Vein endothelial cell (primary cell): ENCODE measurements around the gene RHOC. TPM values are rescaled to one million over a fixed set of nuclear protein-coding genes. Genes with fewer than 3 reads are reported as not detected.

Experiments
- total RNA-seq: library from RNA; depleted of rRNA; stranded (reverse); fragments of >200 nt; gene quantifications from 2 replicates; pipeline ENCODE4 v1.2.3, GENCODE V29; 2012

The RHOC gene
- 827 and 965 TPM in 2 replicates for total RNA-seq

DNA sequence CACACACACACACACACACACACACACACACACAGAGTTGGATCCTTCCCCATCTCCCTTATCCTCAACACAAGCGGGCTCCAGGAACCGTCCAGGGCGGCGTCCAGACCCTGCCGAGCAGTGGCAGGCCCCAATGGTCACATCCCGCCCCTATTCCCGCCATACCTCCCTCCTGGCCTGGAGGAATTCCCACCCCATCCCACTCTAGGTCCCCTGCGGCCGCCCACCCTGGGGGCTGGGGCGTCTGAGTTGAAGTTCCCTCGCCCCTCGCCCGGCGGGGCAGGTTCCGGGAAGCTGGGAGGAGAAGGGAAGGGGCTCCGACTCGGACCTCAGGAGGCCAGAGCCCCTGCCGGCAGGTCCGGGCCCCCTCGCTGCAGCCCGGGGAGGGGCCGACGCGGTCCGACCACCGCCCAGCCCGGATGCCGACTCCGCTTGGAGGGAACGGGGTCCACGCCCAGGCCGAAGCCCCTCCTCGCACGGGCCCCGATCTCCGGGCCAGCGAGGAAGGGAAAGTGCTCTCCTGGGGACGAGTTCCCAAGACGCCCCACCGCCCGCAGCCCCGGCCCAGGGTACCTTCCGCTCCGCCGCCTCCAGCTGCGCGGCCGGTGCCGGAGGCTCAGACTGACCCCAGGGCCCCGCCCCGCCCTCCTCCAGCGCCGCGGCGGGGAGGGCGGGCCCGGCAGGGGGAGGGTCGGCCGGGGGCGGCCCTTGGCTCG lies at the start of gene RHOC:
Gene RHOC (minus strand): TSS at position 623 of the 716 bp plus-strand sequence. CDS start 3,328 bp downstream, outside the sequence.

DNA sequence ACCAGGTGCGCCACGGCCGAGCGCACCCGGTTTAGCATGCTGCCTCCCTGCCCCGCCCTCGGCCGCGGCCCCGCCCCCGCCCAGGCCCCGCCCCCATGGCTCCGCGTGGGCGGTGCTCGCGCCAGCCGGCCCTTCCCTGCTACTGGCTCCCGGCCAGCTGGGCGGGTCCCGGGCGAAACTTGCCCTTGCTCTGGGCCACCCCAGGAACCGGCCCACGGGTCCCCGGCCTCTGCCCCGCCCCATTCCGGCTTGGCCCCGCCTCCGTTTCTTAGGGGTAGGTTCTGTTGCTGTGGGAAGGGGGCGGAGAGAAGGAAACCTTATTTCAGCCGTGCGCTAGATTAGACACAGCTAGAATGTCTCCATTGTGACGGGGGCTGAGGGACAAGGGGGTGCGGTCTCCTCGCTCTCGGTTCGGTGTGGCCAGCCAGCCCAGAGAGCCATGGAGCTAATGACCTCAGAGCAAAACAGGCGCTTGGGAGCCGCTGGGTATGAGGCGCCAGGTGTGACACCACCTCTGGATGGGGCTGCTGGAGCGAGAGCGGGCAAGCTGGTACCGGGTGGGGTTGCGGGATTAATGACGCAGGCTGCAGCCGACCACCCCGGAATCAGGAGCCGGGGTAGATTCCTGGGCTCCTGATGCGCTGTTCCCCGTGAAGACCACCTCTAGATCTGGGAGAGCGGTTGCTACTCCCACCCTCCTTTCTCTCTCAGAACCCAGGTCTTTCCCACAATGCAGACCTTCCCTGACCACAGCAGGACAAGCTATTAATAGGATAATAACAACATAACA lies 8.5 kb upstream of the RHOC start, which contains the start of gene PPM1J:
Gene PPM1J (minus strand): TSS at position 69 of the 790 bp plus-strand sequence. CDS start 31 bp downstream, at position 38.

DNA sequence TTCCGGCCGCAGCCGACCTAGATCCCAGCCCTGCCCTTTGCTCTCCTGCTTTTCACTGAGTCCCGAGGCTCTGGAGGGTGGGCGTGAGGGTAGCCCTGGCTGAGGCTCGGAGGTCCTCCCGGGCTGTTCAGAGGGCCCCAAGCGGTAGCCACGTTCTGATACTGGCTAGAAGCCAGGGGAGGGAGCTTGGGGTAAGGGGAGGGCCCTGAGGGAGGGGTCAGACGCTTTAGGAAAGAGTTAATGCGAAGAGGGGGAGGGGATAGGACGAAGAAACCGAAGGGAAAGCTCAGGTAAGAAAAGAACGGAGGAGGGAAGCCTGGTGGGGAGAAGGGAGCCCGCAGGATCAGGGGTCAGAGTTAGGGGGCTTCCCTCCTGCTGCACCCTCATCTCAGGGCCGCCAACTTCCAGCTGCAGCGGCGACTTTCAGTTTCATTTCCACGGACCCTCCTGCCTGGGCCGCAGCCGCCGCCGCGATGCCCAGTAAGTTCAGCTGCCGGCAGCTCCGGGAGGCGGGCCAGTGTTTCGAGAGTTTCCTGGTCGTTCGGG lies 32.4 kb downstream of the RHOC start, which contains the start of gene MOV10:
Gene MOV10 (plus strand): TSS at position 220 of the 546 bp plus-strand sequence. CDS start 254 bp downstream, at position 474.

Other genes with a start within 250 kb of the RHOC start
- 2.3 and 2.9 TPM in 2 replicates for gene WNT2B, start 198.2 kb downstream of the RHOC start, total RNA-seq
- gene ST7L, start 88.0 kb downstream of the RHOC start, total RNA-seq, result 20.2 and 21.9 TPM in 2 replicates
- 188 and 244 TPM in 2 replicates for gene CAPZA1, start 87.3 kb downstream of the RHOC start, total RNA-seq
- 62.7 and 65.2 TPM in 2 replicates for gene MOV10, start 32.5 kb downstream of the RHOC start, total RNA-seq
- gene PPM1J, start 8.2 kb upstream of the RHOC start, total RNA-seq, result 0.98 and 1.1 TPM in 2 replicates
- gene SLC16A1, start 249.1 kb upstream of the RHOC start, total RNA-seq, result 109 and 126 TPM in 2 replicates